Measurements from ENCODE around the gene KCNJ11. TPM values are rescaled to one million over a fixed set of nuclear protein-coding genes. Genes with fewer than 3 reads are reported as not detected.
A peak's percentile ranks its signal among the peaks of the same experiment; 100 is the strongest.

KCNJ11 gene
- total and polyA plus RNA-seq, 2 of the 13 experiments (the other 11 are each of a cell fraction or from before 2014, with no cell fraction given), result 0.38 to 1.6 TPM

DNA sequence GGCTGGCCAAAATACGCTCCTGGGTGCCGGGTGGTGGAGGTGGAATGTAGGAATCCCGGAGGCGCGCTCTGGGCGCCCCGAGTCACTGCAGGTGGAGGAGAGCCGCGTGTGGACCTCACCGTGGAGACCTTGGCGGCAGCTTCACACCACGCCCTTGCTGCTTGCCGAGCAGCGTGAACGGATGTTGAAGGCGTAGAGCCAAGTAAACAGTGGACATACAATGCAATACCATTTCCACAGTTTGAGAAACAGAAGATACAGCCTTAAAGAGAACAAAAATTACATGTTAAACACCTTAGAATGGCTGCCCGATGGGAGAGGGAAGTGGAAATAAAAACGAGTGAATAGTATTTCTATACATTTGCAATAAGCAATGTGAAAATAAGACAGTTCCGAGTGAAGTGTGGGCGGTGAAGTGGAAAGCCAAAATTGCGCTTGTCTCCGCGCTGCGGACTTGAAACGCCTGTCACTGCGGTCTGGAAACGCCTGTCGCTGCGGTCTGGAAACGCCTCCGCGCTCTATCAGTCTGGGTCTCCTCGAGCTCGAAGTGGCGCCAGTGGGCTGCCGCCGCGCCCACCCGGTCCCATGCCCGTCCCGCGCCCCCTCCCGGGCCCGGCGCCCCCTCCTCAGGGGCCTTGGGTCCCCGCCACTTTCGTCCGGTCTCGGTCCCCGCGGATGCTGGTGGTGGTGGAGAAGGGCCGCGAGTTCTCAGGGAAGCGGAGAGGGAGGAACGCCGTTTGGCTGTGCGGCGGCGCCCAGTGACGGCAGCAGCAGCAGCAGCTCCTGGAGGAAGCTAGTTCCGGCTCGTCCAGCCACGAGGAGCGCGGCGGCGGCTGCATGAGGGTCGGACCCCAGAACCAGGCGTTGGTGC, 35.3 kb downstream of the KCNJ11 start (continued):
- TF ChIP-seq ZNF710 (CRISPR knock-in tag; IDR thresholded peaks at IDR 0.05; ENCODE audit: borderline replicate concordance), result peak; percentile 80; the same call in 1 of the 2 replicates
- no peak; the same call in 1 of the 2 replicates for TF ChIP-seq TFAP4 (IDR thresholded peaks at IDR 0.05; ENCODE audit: borderline replicate concordance, low read depth)
- no peak for TF ChIP-seq NFIC (IDR thresholded peaks at IDR 0.05; ENCODE audit: low read length)
- TF ChIP-seq, protein P1, sequence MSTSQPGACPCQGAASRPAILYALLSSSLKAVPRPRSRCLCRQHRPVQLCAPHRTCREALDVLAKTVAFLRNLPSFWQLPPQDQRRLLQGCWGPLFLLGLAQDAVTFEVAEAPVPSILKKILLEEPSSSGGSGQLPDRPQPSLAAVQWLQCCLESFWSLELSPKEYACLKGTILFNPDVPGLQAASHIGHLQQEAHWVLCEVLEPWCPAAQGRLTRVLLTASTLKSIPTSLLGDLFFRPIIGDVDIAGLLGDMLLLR (CRISPR knock-in tag; IDR thresholded peaks at IDR 0.05), result peak; percentile 97
- no peak for TF ChIP-seq CC2D1A (CRISPR knock-in tag; IDR thresholded peaks at IDR 0.05)
- no peak for TF ChIP-seq U2AF2 (IDR thresholded peaks at IDR 0.05; ENCODE audit: low read depth, low read length)
- peak; percentile 79 for TF ChIP-seq ARNTL (CRISPR knock-in tag; IDR thresholded peaks at IDR 0.05)
- TF ChIP-seq, protein P2, sequence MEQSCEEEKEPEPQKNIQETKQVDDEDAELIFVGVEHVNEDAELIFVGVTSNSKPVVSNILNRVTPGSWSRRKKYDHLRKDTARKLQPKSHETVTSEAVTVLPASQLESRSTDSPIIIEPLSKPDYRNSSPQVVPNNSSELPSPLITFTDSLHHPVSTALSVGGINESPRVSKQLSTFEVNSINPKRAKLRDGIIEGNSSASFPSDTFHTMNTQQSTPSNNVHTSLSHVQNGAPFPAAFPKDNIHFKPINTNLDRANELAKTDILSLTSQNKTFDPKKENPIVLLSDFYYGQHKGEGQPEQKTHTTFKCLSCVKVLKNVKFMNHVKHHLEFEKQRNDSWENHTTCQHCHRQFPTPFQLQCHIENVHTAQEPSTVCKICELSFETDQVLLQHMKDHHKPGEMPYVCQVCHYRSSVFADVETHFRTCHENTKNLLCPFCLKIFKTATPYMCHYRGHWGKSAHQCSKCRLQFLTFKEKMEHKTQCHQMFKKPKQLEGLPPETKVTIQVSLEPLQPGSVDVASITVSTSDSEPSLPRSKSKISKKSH (CRISPR knock-in tag; IDR thresholded peaks at IDR 0.05; ENCODE audit: borderline replicate concordance), result no peak
- peak; percentile 84; the same call in 1 of the 2 replicates for TF ChIP-seq ZFP82 (CRISPR knock-in tag; IDR thresholded peaks at IDR 0.05; ENCODE audit: borderline replicate concordance)
- TF ChIP-seq KLF13 (CRISPR knock-in tag; IDR thresholded peaks at IDR 0.05), result no peak
- no peak; the same call in 1 of the 2 replicates for TF ChIP-seq ZNF367 (CRISPR knock-in tag; IDR thresholded peaks at IDR 0.05; ENCODE audit: borderline replicate concordance)
- TF ChIP-seq RXRA (CRISPR knock-in tag; IDR thresholded peaks at IDR 0.05), result peak; percentile 70
- TF ChIP-seq, protein P3, sequence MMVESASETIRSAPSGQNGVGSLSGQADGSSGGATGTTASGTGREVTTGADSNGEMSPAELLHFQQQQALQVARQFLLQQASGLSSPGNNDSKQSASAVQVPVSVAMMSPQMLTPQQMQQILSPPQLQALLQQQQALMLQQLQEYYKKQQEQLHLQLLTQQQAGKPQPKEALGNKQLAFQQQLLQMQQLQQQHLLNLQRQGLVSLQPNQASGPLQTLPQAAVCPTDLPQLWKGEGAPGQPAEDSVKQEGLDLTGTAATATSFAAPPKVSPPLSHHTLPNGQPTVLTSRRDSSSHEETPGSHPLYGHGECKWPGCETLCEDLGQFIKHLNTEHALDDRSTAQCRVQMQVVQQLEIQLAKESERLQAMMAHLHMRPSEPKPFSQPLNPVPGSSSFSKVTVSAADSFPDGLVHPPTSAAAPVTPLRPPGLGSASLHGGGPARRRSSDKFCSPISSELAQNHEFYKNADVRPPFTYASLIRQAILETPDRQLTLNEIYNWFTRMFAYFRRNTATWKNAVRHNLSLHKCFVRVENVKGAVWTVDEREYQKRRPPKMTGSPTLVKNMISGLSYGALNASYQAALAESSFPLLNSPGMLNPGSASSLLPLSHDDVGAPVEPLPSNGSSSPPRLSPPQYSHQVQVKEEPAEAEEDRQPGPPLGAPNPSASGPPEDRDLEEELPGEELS (CRISPR knock-in tag; IDR thresholded peaks at IDR 0.05), result no peak; the same call in none of the 2 replicates
- peak; percentile 49; the same call in 1 of the 2 replicates for TF ChIP-seq CREM (IDR thresholded peaks at IDR 0.05)
- TF ChIP-seq CREM (CRISPR knock-in tag; IDR thresholded peaks at IDR 0.05), result no peak
- TF ChIP-seq SOX6 (IDR thresholded peaks at IDR 0.05), result no peak
- TF ChIP-seq SOX6 (CRISPR knock-in tag; IDR thresholded peaks at IDR 0.05), result peak; percentile 68
- TF ChIP-seq ZNF558 (CRISPR knock-in tag; IDR thresholded peaks at IDR 0.05; ENCODE audit: borderline replicate concordance), result no peak
- peak; percentile 87 for TF ChIP-seq ZFP36L1 (CRISPR knock-in tag; IDR thresholded peaks at IDR 0.05)
- no peak for TF ChIP-seq RAD51 (IDR thresholded peaks at IDR 0.05; ENCODE audit: borderline replicate concordance)
- TF ChIP-seq CCAR2 (optimal IDR thresholded peaks at IDR 0.05; ENCODE audit: low read depth, low read length), result no peak
- TF ChIP-seq EEA1 (CRISPR knock-in tag; IDR thresholded peaks at IDR 0.05; ENCODE audit: borderline replicate concordance), result no peak
